Left ventricle myocardium inferior (tissue), 1 donor: ENCODE data around the gene SIRPD. TPM values are rescaled to one million over a fixed set of nuclear protein-coding genes. Genes with fewer than 3 reads are reported as not detected.

Source experiments
- DNase-seq: peaks from one replicate; pipeline ENCODE4 v3.0.0-alpha.2; 2020
- H3K27ac ChIP-seq: fragments of 200-600 bp; replicated peaks from 2 replicates; pipeline ENCODE4 v1.8.0; 2021
- H3K27me3 ChIP-seq: fragments of 200-600 bp; 2 replicates; pipeline ENCODE4 v1.8.0; 2021; ENCODE audit warnings: low read depth
- H3K36me3 ChIP-seq: fragments of 200-600 bp; 2 replicates; pipeline ENCODE4 v1.8.0; 2021
- H3K4me1 ChIP-seq: fragments of 200-600 bp; 2 replicates; pipeline ENCODE4 v1.8.0; 2021
- H3K4me3 ChIP-seq: fragments of 200-600 bp; 2 replicates; pipeline ENCODE4 v1.8.0; 2021; ENCODE audit warnings: mild to moderate bottlenecking, moderate library complexity
- H3K9me3 ChIP-seq: fragments of 200-600 bp; replicated peaks from 2 replicates; pipeline ENCODE4 v1.8.0; 2021
- intact Hi-C: fragments of 100-400 bp; cut with micrococcal nuclease; formaldehyde crosslinking; loops from one replicate; pipeline ENCODE4 v1.11.0; 2022
- total RNA-seq: library from RNA; stranded (reverse); fragmentation: NEBNext Ultra II Directional; extraction: Animal tissue kit (Norgen Biotek cat#: 25700); gene quantifications from one replicate; pipeline ENCODE4 v1.2.1, GENCODE V29; 2021
- TF ChIP-seq, protein P1 (sequence below): fragments of 200-600 bp; IDR thresholded peaks from 2 replicates; pipeline ENCODE4 v1.8.0; 2021; ENCODE audit warnings: antibody characterized with exemption, mild to moderate bottlenecking, borderline replicate concordance
- donor health status: DM: no; HTN: yes; CAD: no; lungs with severe emphysema.

Gene SIRPD
- total RNA-seq, 1 donor from 2014 or later: not detected

DNA sequence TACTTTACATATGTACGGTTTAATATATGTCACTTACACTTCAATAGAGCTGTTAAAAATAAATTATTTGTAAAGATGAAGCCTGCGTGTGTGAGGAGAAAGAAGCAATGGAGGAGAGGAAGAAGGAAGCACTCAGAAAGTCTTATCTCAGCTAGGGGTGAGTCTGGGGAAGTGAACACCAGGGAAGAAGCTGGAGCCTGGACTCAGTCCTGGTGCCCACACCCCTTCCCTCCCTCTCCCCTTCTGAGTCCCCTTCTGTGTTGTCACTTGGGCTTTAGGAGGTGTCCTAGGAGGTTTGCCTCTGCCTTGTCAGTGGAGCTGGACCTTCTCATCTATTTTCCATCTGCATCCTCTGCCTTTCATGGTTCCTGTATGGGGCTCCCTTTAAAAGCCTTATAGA lies 68.2 kb downstream of the SIRPD start:
- H3K27ac ChIP-seq: peak overlapping the region; percentile 36
- no peak for DNase-seq
- peak overlapping the region; percentile 20 for H3K4me3 ChIP-seq
- peaks cover 6% of the 10 kb centered on the region for H3K4me1 ChIP-seq
- no peaks in the 10 kb centered on the region for H3K36me3 ChIP-seq
- H3K9me3 ChIP-seq: no peaks in the 10 kb centered on the region
- intact Hi-C loops: no loop called here
- TF ChIP-seq, protein P1, sequence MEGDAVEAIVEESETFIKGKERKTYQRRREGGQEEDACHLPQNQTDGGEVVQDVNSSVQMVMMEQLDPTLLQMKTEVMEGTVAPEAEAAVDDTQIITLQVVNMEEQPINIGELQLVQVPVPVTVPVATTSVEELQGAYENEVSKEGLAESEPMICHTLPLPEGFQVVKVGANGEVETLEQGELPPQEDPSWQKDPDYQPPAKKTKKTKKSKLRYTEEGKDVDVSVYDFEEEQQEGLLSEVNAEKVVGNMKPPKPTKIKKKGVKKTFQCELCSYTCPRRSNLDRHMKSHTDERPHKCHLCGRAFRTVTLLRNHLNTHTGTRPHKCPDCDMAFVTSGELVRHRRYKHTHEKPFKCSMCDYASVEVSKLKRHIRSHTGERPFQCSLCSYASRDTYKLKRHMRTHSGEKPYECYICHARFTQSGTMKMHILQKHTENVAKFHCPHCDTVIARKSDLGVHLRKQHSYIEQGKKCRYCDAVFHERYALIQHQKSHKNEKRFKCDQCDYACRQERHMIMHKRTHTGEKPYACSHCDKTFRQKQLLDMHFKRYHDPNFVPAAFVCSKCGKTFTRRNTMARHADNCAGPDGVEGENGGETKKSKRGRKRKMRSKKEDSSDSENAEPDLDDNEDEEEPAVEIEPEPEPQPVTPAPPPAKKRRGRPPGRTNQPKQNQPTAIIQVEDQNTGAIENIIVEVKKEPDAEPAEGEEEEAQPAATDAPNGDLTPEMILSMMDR: no peak
- H3K27me3 ChIP-seq: peaks cover 26% of the 10 kb centered on the region

DNA sequence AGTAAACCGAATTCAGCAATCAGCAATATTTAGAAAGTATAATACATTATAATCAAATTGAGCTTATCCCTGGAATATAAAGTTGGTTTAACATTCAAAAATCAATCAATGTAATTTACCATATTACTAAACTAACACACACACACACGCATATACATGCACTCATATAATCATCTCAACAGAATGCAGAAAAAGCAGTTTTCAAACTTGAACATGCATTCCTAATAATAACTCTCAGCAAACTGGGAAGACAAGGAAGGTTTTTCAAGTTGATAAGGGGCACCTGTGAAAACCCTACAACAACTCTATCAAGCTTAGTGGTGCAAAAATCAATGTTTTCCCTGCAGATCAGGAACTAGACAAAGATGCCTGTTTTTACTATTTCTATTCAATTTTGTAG lies 70.9 kb downstream of the SIRPD start:
- intact Hi-C loops: no loop called here
- TF ChIP-seq, protein P1: no peak
- Histone ChIP-seq H3K27ac (no peak overlapping the region), H3K4me3 (no peak overlapping the region), H3K4me1 (no peaks in the 10 kb centered on the region), H3K27me3 (peaks cover 51% of the 10 kb centered on the region), H3K9me3 (no peaks in the 10 kb centered on the region), H3K36me3 (no peaks in the 10 kb centered on the region)
- DNase-seq: no peak

DNA sequence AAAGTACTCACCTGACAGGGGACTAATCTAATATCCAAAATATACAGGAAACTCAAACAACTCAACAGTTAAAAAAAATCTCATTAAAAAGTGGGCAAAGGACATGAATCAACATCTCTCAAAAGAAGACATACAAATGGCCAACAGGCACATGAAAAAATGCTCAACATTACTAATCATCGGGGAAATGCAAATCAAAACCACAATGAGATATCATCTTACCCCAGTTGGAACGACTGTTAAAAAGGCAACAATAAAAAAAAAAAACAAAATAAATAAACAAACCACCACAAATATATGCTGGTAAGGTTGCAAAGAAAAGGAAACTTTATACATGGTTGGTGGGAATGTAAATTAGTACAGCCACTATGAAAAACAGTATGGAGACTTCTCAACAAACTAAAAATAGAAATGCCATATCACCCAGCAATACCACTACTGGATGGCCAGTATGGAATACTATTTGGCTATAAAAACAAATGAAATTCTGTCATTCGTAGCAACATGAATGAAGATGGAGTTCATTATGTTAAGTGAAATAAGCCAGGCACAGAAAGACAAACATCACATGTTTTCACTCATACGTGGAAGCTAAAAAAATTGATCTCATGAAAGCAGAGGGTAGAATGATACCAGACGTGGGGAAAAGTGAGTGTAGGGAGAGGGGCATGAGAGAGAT lies 72.9 kb downstream of the SIRPD start:
- no peak for DNase-seq
- TF ChIP-seq, protein P1: no peak
- Histone ChIP-seq H3K27ac (no peak overlapping the region), H3K36me3 (no peaks in the 10 kb centered on the region), H3K4me3 (no peak overlapping the region), H3K27me3 (peaks cover 58% of the 10 kb centered on the region), H3K4me1 (no peaks in the 10 kb centered on the region), H3K9me3 (no peaks in the 10 kb centered on the region)
- intact Hi-C loops: no loop called here

Other genes with a start within 250 kb of the SIRPD start
- 2.2 TPM for gene SDCBP2, start 228.6 kb downstream of the SIRPD start, total RNA-seq
- 124 TPM for gene FKBP1A, start 164.7 kb downstream of the SIRPD start, total RNA-seq
- 56.6 TPM for gene NSFL1C, start 90.9 kb downstream of the SIRPD start, total RNA-seq
- gene SIRPB2, start 66.3 kb downstream of the SIRPD start, total RNA-seq: 3.2 TPM
- gene SIRPB1, start 62.3 kb upstream of the SIRPD start, total RNA-seq: 0.27 TPM
- gene SIRPG, start 100.1 kb upstream of the SIRPD start, total RNA-seq: not detected